ENCODE data around the gene ATP6V0D1.

ATP6V0D1 gene

DNA sequence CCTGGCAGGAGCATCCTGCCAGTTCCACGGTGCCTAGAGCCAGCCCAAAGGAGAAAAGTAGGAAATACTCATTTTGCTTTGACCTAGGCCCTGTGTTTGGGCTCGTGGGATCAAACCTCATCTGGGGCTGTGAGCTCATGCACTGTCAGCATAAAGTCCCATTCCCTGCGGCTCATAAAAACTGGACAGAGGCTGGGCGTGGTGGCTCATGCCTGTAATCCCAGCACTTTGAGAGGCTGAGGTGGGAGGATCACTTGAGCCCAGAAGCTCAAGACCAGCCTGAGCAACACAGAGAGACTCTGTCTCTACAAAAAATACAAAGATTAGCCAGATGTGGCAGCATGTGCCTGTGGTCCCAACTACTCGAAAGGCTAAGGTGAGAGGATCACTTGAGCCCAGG, 17.9 kb downstream of the ATP6V0D1 start:
- no peak for DNase-seq (ENCODE audit: low spot score)

DNA sequence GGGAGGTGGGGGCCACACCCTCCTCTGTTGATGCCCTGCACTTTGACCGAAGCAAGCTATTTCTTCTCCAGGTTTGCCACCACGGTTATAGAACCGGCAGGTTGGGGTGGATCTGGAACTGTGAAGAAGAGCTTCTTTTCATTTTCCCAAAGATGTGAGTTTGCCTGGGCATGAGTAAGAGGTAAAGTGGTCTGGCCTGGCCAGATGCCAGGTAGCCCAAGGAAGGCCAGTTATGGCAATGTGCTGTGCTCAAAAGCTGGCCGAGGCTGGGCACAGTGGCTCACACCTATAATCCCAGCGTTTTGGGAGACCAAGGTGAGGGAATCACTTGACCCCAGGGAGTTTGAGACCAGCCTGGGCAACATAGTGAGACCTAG, 18.7 kb downstream of the ATP6V0D1 start:
- no peak for DNase-seq (ENCODE audit: low spot score)

DNA sequence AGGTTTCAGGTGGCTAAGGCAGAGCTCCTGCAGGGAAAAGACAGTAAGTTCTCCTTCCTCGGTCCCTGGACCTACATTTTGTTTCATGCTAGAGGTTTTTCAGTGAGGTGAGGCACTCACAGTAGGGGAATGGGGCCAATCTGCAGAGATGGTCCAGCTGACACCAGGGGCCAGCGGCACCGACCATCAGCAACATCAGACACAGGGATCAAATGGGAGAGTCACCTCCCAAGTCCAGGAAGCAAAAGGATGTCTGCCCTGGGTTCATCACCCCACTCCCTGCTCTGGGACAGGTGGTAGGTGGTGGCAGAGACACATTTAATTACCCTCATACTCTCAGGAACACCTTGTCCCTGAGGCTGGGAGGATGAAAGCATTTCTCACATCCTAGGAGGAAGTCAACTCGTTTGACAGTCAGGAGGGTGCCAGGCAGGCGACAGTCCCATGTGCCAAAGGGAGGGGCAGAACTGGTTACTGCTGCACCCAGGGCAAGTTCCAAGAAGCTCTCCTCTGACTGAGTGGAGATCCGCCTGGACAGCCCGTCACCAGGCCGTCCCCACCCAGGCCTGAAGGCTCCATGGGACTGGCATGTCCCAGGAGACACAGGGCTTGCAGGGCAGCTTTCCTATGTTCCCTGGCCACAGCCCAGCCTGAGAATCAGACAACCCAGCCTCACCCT, 19.2 kb downstream of the ATP6V0D1 start:
- DNase-seq (ENCODE audit: low spot score): no peak

DNA sequence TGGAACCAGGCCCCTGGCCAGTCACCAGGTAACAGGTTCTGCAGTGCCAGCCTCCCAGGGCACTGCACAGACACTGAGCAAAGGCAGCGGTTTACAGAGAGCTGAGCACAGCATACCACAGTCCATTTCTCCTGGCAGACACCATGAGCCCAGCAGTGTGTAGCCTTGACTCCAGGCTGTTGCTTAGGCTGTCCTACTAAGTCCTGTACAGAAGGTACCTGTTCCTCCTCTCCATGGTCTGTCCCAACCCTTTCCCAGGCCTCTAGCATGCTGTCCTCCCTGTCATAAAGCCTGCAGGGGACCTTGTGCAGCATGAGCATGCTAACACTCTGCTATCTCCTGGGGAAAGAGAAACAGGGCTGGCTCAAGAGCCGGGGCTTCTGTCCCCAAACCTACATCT, 20.0 kb downstream of the ATP6V0D1 start:
- DNase-seq (ENCODE audit: low spot score): no peak

DNA sequence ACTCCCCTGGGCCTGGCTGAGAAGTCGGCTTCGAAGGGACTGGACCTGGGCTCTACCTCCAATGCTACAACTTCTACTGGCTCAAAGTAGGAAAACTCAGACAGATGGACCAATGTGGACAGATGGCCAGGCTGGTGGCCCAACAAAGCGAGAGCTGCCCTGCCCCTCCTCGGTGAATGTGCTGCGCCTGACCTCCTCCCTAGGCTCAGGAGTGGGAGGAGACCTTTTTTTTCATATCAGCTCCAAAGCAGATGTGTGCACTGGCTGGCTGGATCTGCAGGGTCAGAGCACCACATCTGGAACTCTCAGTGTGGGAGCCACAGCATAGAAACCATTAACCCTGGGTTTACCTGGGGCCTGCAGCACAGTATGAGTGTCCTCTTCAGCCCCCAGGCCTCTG, 20.8 kb downstream of the ATP6V0D1 start:
- no peak for DNase-seq (ENCODE audit: low spot score)

DNA sequence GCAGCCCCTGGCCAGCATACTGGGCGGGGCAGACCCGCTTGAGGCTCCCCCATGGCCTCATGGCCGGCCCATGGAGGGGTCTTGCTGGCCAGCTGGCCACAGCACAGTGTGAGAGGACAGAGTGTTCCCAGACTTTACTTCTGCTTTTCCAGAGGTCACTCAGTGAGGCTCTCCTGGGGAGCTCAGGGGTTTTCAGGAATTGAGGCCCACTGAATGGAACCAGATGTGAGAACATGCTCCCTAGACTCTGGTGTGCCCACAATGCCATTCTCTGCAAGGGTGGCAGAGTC, 21.2 kb downstream of the ATP6V0D1 start:
- no peak for DNase-seq (ENCODE audit: low spot score)

DNA sequence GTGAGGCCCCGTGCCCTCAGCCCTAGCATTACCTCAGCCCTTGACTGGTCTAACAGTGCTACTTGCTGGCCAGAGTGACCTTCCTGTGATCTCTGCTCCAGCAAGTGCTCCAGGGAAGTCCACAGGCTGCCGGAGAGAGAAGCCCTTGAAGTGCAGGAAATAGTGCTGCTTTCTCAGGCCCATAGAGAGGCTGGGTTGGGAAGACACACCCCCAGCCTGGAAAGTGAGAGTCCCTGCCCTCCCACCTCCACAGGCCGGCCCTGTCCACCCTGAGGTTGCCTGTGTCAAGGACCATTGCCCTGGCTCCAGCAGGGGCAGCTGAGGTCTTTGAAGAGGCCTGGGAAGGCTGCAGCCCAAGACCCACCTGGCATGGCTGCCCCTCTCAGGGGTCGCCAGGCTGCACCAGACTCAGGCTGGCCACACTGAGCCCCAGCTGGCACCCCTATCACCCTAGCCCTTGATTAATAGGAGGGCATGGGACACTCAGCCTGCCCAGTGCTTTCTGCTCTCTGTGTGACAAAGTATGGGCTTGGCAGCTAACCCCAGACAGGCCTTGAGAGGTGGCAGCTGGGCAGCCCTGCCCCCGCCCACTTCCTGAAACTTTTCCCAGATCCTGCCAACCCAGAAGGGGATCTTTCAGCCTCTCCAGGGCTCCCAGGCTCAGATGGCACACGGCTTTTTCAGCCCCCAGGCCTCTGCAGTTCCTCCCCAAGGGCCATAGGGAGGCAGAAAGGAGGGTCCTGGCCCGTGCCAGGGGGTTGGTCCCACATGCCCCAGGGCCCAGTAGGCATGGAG, 21.7 kb downstream of the ATP6V0D1 start:
- DNase-seq (ENCODE audit: low spot score): no peak

DNA sequence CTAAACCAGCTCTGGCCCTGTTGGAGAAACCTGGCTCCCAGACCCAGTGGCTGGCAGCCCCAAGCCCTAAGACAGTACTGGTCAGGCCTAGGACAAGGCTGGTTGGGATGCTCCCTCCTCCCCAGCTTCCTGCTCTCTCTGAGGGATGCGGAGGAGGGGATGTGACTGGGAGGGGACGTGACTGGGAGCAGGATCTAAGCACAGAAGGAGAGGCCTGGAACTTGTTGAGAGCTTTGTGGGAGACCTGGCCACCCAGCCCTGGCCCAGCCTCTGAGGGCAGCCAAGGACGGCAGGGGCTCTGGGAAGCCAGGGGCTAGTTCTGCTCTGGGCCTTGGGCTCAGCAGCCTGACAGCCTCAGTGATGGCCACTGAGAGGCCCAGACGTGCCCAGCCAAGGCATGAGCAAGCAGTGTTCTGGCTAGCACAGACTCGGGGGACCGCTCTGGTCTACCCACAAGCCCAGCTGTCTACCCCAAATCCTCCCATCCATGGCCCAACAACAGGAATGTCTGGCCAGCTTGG, 22.8 kb downstream of the ATP6V0D1 start:
- DNase-seq (ENCODE audit: low spot score): no peak

DNA sequence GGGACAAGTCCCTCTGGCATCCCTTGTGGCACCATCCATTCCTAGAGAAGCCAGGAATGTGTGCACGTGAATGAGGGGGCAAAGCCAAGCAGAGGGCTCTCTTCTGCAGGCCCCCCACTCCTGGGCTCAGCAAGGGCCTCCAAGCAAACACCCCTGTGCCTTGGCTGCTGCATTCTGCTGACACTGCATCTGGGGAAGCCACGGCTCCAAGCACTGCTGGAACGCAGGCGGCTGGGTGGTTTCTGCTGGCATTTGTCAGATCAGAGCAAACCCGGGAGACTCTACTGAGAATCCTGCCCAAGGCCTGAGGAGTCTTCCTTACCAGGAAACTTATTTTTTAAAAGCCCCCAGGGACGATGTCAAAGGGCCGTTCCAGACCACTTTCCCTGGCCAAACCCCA, 23.3 kb downstream of the ATP6V0D1 start:
- no peak for DNase-seq (ENCODE audit: low spot score)

DNA sequence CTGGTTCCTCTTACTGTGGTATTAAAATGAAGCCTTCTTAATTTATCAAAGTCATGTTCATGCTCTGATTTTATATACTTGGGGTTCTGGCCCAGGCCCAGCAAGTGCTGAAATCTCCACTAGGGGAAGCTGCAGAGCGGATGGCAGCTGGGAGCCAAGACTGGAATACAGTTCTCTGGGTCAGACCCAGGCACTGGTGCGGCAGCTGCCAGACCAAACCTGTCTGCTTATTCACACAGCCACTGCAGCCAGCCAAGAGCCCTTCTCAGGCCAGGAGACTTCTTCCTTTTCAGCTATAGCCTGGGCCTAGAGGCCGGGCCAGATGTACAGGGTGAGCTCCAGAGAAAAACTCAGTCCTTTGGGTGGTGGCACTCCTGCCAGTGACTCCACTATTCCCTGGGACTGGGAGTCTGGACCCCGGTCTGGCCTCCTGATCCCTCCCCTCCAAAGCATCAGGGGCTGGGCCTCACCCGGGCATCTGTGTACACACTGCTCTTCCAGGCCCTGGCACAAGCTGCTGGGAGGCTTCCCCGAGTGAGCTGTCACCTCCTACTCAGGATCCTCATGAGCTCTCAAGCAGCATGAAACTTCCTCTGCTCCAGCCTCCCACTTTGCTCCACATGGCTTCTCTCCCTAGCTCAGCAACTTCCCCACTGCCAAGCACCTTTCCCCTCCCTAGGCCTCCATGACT, 24.4 kb downstream of the ATP6V0D1 start:
- no peak for DNase-seq (ENCODE audit: low spot score)

DNA sequence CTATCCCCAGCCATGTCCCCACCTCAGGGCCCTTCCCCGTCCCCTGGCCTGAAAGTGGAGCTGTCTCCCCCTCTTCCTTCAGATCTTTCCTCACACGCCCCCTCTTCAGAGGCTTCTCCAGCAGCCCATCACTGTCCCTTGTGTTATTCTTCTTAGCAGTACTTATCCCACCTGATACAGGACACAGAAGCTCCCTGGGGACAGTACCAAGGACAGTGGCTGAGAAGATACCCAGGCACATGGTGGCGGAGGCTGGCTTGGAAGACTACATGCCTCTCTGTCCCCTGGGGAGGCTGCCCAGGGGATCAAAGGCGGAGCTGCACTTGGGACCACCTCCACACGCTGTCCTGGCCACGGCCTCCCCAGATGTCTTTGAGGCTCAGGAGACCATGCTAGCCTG, 26.1 kb downstream of the ATP6V0D1 start:
- no peak for DNase-seq (ENCODE audit: low spot score)

DNA sequence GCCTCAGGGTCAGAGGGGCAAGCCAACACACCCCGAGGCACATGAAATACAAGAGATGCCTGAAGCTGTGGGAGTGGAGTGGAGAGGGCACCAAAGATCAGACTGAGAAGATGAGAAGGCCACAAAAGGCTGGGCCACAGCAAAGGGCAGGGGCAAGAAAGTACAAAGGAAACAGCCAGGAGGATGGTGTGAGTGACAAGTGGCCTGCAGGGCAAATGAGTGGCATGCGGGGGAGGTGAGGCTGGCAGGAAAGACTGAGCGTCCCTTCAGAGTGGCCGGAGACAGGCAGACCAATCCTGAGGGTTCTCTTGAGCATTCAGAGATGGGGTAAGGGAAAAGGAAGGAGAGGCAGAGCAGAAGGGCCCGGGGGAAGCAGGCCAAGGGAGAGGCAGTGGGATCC, 26.9 kb downstream of the ATP6V0D1 start:
- DNase-seq (ENCODE audit: low spot score): no peak

DNA sequence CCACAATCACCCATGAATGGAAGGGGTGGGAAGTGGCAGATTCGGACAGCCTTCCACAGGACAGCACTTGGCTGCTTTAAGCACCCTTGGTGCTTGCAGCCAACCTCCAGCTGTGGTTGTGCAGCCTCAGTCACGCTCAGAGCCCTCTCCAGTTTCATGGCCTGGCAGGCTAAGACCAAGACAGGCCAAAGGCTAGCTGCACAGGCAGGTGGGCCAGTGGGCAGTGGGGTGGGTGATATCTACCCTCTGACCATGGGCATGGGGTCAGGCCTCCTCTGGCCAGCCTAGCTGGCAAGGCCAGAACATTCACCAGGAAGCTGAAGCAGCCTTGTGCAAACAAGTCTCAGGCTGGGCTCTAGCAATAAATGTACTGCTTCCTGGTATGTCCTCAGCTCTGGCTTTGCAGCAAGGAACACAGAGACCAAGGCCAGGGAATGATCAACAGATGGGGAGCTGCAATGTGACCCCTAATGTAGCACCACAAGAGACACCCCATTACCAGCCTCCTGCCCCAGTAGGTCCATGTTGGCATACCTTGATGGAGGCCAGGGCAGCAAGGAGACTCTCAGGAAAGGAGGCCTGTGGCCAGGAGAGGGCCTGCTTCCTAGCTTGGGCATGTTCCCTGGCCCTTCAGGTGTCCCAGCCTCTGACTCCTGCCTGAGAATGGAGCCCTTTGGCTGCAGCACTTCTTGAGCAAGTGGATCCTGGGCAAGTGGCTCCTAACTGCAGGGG, 29.1 kb downstream of the ATP6V0D1 start:
- DNase-seq (ENCODE audit: low spot score): no peak

DNA sequence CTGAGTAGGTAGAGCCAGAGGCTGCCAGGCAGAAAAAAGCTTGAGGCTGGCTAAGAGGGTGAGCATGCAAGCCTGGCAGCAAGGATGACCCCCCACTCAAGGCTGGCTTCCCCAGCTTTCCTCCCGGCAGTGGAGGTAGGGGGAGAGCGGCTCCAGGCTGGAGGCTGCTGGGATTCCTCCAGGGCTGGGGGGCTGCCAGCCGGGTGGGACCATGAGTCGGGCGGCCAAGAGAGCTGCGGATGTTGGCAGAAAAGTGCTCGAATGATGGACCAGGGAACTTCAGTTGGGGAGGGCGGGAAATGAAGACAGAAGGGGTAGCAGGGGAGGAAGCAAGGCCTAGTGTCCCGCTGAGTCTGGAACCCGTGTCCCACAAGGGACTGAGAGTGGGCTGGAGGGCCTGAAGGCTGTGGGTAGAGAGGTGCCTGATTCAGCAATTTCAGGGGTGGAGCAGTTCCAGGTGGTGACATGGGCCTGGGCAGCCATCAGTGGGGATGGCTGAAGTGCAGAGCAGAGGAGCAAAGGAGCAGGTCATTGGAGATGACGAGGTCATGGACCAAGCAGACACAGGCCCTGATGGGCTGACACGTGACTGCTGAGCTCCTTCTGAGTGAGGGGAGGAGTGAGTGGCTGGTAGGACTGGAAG, 29.8 kb downstream of the ATP6V0D1 start:
- DNase-seq (ENCODE audit: low spot score): no peak

DNA sequence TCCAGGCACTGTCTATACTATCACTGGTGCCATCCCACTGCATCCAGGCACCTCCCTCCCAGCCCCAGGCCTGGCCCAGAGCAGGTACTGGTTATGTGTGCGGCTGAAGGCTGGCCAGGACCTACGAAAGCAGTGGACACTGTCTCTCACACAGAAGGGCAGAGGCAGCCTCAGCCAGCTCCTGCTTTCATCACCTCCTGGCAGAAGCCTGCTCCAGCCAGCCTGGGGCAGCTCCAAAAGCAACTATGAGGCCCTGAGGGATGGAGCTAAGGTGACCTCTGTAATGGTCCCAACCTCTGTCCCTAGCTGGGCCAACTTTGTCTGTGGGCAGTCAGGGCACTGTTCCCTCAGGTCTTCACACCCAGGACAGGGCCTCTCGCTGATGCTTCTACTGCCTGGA, 31.2 kb downstream of the ATP6V0D1 start:
- DNase-seq (ENCODE audit: low spot score): no peak

DNA sequence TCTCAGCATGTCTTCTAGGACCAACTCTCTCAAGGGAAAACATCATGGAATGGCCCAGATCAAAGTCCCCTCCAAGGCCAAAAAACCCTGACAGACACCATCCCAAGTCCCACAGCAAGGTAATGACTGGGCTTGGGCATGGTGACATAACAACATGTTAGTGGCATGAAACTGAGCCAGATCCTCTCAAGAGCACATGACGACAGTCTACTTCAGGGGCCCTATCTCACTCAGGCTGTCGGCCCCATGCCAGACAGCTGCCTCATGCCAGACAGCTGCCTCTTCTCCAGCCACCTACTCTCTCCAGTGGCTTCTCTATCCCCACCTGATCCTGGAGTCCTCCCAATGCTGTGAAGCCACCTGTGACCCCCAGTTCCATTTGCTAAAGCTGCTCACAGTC, 31.6 kb downstream of the ATP6V0D1 start:
- DNase-seq (ENCODE audit: low spot score): no peak

DNA sequence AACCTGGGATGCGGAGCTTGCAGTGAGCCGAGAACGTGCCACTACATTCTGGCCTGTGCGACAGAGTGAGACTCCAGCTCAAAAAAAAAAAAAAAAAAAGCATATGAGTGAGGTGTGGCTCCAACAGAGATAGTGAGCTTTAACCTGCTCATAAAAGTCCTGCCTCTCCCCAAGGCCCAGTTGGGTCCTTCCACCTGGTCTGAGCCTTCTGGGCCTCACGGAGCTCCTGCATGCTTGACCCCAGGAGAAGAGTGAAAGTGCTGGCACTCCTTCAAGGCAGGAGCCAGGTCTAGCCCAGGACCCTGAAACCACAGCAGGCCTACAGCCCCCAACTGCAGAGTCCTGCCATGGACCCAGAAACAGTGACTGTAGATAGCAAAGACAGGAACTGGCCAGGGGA, 32.4 kb downstream of the ATP6V0D1 start:
- no peak for DNase-seq (ENCODE audit: low spot score)

DNA sequence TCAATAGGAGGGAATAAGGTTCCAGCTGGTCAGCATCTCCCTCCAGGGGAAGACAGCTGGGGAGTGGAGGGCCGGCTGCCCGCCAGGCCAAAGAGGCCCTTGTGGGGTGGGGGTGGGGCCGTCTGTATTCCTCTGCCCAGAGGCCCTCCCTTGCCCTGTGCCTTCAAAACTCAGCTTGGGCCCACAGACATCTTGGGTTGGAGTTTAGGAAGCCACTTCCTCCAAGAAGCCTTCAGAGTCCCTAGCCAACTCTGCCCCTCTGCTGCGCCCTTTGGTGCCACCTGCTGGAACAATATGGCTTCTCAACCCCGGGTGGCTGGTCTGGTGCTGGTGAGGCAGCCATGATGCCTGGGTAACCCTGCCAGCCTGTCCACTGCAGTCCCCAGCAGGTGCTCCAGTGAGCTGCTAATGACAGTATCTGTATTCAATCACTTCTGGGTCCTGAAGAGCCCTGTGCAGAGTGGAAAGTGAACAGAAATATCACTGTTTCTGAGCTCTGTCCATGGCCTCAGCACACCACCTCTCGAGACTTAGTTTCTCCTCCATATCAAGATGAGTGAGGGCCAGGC, 33.4 kb downstream of the ATP6V0D1 start:
- DNase-seq (ENCODE audit: low spot score): no peak

DNA sequence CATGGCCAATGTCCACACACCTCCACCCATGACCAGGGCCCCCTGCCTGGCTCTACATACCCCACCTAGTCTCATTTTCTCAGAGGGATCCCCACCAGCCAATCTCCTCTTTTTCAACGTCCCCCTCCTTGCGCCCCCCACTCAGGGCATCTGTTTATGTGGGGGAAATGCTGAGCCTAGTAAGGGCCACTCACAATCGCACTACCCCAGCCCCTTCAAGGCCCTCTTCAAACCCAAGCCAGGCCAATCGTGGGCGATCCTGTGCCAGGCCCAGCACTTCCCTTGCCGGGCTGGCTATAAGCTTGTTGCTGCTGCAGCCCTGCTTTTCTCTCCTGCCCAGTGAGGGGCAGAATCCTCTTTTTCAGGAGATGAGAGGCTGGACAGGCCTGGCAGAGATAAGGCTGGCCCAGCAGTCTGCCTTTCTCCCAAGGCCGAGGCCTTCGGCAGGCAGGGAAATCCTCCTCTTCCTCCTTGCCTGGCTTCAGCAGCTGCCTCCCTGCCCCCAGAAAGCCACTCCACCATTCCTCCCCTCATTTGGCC, 33.9 kb downstream of the ATP6V0D1 start:
- no peak for DNase-seq (ENCODE audit: low spot score)

DNA sequence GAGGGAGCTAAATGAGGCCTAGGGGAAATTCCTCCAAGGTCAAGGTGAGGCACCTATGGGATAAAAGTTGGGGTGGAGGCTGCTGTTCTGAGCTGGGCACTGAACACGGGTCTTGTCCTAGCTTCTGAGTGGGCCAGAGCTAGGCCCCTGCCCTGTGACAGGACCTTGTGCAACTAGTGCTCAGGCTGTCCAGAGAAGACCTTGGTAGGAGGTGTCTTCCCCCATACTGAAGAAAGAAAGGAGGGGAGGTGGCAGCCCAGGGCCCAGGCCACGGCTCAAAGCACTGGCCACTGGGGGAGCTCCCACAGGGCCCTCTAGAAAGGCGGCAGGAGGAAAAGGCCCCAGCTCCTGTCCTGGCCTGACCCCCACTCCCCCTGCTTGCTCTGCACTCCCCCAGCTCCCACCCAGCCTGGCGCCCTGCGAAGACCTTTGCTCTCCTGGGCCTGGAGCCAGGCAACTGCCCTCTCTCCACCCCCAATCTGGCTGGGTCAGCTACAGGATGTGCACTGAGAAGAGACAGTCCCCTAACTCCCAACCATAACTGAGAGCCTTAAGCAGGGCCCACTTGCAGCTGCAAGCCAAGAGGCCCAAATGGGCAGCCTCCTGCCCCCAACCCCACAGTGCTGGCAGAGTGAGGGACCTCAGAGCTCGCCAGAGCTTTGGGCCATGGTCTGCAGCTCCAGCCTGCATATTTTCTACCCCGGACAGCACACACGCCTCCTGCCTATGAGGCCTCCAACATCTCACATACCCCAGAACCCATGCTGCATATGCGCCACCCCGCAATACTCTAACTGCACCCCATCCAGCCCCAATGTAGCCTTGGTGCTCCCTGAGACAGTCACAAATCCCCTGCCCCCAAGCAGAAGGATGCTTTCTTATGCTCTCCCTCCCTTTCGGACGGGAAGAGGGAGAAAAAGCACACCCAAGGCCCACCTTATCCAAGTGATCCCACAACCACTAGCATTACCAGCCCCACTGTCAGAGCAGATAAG, 34.7 kb downstream of the ATP6V0D1 start:
- DNase-seq (ENCODE audit: low spot score): no peak
